K562 (cell line): ENCODE measurements around the gene OSBP2. TPM values are rescaled to one million over a fixed set of nuclear protein-coding genes. Genes with fewer than 3 reads are reported as not detected.

ENCODE experiments used
- ASH1L ChIP-seq: fragments of 450-650 bp; IDR thresholded peaks from 2 replicates; pipeline ENCODE4 v1.6.1; 2018; ENCODE audit warnings: borderline replicate concordance, mild to moderate bottlenecking, low read depth; ENCODE audit not compliant: partially characterized antibody
- ETV1 ChIP-seq: fragments of 450-650 bp; conservative IDR thresholded peaks from 2 replicates; pipeline ENCODE4 v1.6.1; 2016; ENCODE audit warnings: missing genetic modification characterization, control low read depth, low read depth, missing compliant biosample characterization
- JUN ChIP-seq, 2 experiments: sonication (generic) in 1 of 2; formaldehyde crosslinking in 1 of 2; IDR thresholded peaks; 2 replicates each; pipeline versions ENCODE4 v1.6.1 to v1.8.0; 2012 to 2022; ENCODE audit warnings: borderline replicate concordance in 2 of 2, mild to moderate bottlenecking in 2 of 2, improper control_type of control experiment in 1 of 2, low read depth in 1 of 2, low read length in 1 of 2, missing genetic modification reagents in 1 of 2
- KAT8 ChIP-seq: fragments of 450-650 bp; IDR thresholded peaks from 2 replicates; pipeline ENCODE4 v1.6.1; 2016; ENCODE audit warnings: low read depth, mild to moderate bottlenecking
- MCM7 ChIP-seq, 2 experiments: fragments of 450-650 bp; IDR thresholded peaks; 2 replicates each; pipeline ENCODE4 v1.6.1; 2016 to 2018
- MIER1 ChIP-seq: fragments of 450-650 bp; IDR thresholded peaks from 2 replicates; pipeline ENCODE4 v1.6.1; 2016; ENCODE audit warnings: antibody characterized with exemption, mild to moderate bottlenecking, low read depth
- MTA1 ChIP-seq: fragments of 450-650 bp; IDR thresholded peaks from 2 replicates; pipeline ENCODE4 v1.6.1; 2017; ENCODE audit warnings: borderline replicate concordance
- NELFE ChIP-seq: IDR thresholded peaks from 2 replicates; pipeline ENCODE4 v1.6.1; 2011; ENCODE audit warnings: mild to moderate bottlenecking; ENCODE audit not compliant: insufficient read depth, insufficient read length
- NFIX ChIP-seq: fragments of 250-450 bp; sonication (Bioruptor Pico); IDR thresholded peaks from 2 replicates; pipeline ENCODE4 v1.4.0; 2020; ENCODE audit warnings: low read depth, mild to moderate bottlenecking, moderate library complexity
- RBM14 ChIP-seq: fragments of 200-400 bp; formaldehyde crosslinking; IDR thresholded peaks from 2 replicates; pipeline ENCODE4 v1.6.1; 2018; ENCODE audit warnings: low read depth, mild to moderate bottlenecking, low read length, moderate library complexity, borderline replicate concordance; ENCODE audit not compliant: insufficient read depth
- TEAD2 ChIP-seq: fragments of 450-650 bp; IDR thresholded peaks from 2 replicates; pipeline ENCODE4 v1.6.1; 2016; ENCODE audit warnings: missing genetic modification characterization, control low read depth, missing compliant biosample characterization
- TGIF2 ChIP-seq: sonication (generic); formaldehyde crosslinking; IDR thresholded peaks from 2 replicates; pipeline ENCODE4 v1.8.1; 2022; ENCODE audit warnings: mild to moderate bottlenecking, missing genetic modification reagents, moderate library complexity
- TSC22D4 ChIP-seq: fragments of 450-650 bp; IDR thresholded peaks from 2 replicates; pipeline ENCODE4 v1.6.1; 2016; ENCODE audit warnings: missing genetic modification characterization, missing biosample characterization, control low read depth
- U2AF1 ChIP-seq: fragments of 200-400 bp; formaldehyde crosslinking; optimal IDR thresholded peaks from 2 replicates; pipeline ENCODE3; 2017; ENCODE audit warnings: mild to moderate bottlenecking, low read depth, low read length, moderate library complexity
- ZNF717 ChIP-seq: fragments of 250-450 bp; sonication (Bioruptor Pico); IDR thresholded peaks from 2 replicates; pipeline ENCODE4 v1.5.0; 2021
- polyA plus RNA-seq, 8 experiments: library from polyadenylated mRNA; depleted of rRNA in 4 of 8; stranded (reverse) in 5 of 8; unstranded in 3 of 8; fragments of >200 nt; fragmentation: Nextera tagmentation in 2 of 8; fragmentation: Illumina TruSeq in 1 of 8; extraction: Ambion mirVana in 2 of 8; extraction: Trizol in 1 of 8; gene quantifications; 2 replicates each; pipeline versions ENCODE4 v1.2.1 to v1.2.3, GENCODE V29; 2011 to 2014; ENCODE audit warnings: inconsistent platforms in 1 of 8, missing spikeins in 1 of 8
- total RNA-seq, 7 experiments: library from RNA; depleted of rRNA in 6 of 7; stranded (reverse); fragments of >200 nt in 6 of 7; fragmentation: Illumina TruSeq in 2 of 7; extraction: Trizol in 2 of 7; gene quantifications; 2 replicates each; pipeline versions ENCODE4 v1.2.1 to v1.2.3, GENCODE V29; 2011 to 2021; ENCODE audit warnings: low replicate concordance in 1 of 7
- TF ChIP-seq, protein P1 (sequence below), 3 experiments: IDR thresholded peaks in 2 of 3; conservative IDR thresholded peaks in 1 of 3; 2 replicates each; pipeline ENCODE4 v1.5.1; 2011 to 2012; ENCODE audit warnings: low read length in 3 of 3, mild to moderate bottlenecking in 3 of 3, control low read depth in 2 of 3, improper control_type of control experiment in 1 of 3, inconsistent platforms in 1 of 3, low read depth in 1 of 3, mixed read lengths in 1 of 3, moderate library complexity in 1 of 3; ENCODE audit not compliant: insufficient read depth in 2 of 3
- TF ChIP-seq, protein P2 (sequence below), 2 experiments: fragments of 450-650 bp in 1 of 2; sonication (generic) in 1 of 2; formaldehyde crosslinking in 1 of 2; IDR thresholded peaks in 1 of 2; conservative IDR thresholded peaks in 1 of 2; 2 replicates each; pipeline versions ENCODE4 v1.6.1 to v1.8.1; 2016 to 2023; ENCODE audit warnings: mild to moderate bottlenecking in 2 of 2, moderate library complexity in 2 of 2, inconsistent platforms in 1 of 2, missing genetic modification reagents in 1 of 2
- TF ChIP-seq, protein P3 (sequence below), 2 experiments: fragments of 450-650 bp; IDR thresholded peaks; 2 replicates each; pipeline ENCODE4 v1.6.1; 2018; ENCODE audit warnings: mild to moderate bottlenecking in 2 of 2, low read depth in 1 of 2; ENCODE audit not compliant: partially characterized antibody in 2 of 2
- TF ChIP-seq, protein P4 (sequence below): sonication (generic); formaldehyde crosslinking; IDR thresholded peaks from 2 replicates; pipeline ENCODE4 v1.9.0; 2022; ENCODE audit warnings: mild to moderate bottlenecking, missing genetic modification reagents

The OSBP2 gene
- total and polyA plus RNA-seq, 9 of the 15 experiments (the other 6 are each of a cell fraction or from before 2014, with no cell fraction given) = 0.52 to 29.5 (median 21.6) TPM

DNA sequence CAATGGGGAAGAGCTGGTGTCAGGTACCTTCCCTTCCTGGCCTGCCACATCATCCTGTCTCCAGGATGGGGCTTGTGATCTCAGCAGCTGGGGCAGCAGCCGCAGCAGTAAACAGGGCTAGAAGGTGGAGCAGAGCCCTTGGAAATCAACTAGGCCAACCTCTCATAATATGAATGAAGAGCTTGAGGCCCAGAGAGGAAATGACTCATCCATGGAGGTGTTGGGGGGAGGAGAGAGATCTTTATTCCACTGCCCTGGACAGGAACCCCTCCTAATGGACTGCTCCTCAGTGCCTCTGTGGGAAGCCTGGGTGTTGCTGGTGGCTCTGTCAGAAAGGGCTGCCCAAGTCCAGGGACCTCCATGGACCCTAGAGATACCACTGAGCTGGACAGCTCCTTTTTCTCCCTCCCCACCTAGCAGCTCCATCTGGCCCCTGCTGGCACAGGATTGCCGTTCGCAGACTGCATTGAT, 111.8 kb downstream of the OSBP2 start (continued):
- no peak for TF ChIP-seq ASH1L
- TF ChIP-seq TSC22D4 = no peak
- TF ChIP-seq MCM7 (IDR thresholded peaks at IDR 0.05) = no peak
- TF ChIP-seq ZNF717 (CRISPR knock-in tag) = no peak
- TF ChIP-seq, protein P1, sequence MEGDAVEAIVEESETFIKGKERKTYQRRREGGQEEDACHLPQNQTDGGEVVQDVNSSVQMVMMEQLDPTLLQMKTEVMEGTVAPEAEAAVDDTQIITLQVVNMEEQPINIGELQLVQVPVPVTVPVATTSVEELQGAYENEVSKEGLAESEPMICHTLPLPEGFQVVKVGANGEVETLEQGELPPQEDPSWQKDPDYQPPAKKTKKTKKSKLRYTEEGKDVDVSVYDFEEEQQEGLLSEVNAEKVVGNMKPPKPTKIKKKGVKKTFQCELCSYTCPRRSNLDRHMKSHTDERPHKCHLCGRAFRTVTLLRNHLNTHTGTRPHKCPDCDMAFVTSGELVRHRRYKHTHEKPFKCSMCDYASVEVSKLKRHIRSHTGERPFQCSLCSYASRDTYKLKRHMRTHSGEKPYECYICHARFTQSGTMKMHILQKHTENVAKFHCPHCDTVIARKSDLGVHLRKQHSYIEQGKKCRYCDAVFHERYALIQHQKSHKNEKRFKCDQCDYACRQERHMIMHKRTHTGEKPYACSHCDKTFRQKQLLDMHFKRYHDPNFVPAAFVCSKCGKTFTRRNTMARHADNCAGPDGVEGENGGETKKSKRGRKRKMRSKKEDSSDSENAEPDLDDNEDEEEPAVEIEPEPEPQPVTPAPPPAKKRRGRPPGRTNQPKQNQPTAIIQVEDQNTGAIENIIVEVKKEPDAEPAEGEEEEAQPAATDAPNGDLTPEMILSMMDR (IDR thresholded peaks at IDR 0.05 in 2 of 3, conservative IDR thresholded peaks at IDR 0.05 in 1 of 3; ENCODE audit: insufficient read depth in 2 of 3, low read depth in 1 of 3, low read length in 3 of 3) = no peak
- TF ChIP-seq TGIF2 (CRISPR knock-in tag) = no peak
- no peak for TF ChIP-seq TEAD2
- peak; percentile 80 for TF ChIP-seq MIER1
- TF ChIP-seq, protein P2, sequence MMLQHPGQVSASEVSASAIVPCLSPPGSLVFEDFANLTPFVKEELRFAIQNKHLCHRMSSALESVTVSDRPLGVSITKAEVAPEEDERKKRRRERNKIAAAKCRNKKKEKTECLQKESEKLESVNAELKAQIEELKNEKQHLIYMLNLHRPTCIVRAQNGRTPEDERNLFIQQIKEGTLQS (IDR thresholded peaks at IDR 0.05) = peak; percentile 74
- TF ChIP-seq, protein P2 (CRISPR knock-in tag; conservative IDR thresholded peaks at IDR 0.05) = no peak
- no peak for TF ChIP-seq U2AF1
- TF ChIP-seq, protein P3, sequence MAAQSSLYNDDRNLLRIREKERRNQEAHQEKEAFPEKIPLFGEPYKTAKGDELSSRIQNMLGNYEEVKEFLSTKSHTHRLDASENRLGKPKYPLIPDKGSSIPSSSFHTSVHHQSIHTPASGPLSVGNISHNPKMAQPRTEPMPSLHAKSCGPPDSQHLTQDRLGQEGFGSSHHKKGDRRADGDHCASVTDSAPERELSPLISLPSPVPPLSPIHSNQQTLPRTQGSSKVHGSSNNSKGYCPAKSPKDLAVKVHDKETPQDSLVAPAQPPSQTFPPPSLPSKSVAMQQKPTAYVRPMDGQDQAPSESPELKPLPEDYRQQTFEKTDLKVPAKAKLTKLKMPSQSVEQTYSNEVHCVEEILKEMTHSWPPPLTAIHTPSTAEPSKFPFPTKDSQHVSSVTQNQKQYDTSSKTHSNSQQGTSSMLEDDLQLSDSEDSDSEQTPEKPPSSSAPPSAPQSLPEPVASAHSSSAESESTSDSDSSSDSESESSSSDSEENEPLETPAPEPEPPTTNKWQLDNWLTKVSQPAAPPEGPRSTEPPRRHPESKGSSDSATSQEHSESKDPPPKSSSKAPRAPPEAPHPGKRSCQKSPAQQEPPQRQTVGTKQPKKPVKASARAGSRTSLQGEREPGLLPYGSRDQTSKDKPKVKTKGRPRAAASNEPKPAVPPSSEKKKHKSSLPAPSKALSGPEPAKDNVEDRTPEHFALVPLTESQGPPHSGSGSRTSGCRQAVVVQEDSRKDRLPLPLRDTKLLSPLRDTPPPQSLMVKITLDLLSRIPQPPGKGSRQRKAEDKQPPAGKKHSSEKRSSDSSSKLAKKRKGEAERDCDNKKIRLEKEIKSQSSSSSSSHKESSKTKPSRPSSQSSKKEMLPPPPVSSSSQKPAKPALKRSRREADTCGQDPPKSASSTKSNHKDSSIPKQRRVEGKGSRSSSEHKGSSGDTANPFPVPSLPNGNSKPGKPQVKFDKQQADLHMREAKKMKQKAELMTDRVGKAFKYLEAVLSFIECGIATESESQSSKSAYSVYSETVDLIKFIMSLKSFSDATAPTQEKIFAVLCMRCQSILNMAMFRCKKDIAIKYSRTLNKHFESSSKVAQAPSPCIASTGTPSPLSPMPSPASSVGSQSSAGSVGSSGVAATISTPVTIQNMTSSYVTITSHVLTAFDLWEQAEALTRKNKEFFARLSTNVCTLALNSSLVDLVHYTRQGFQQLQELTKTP (IDR thresholded peaks at IDR 0.05; ENCODE audit: low read depth in 1 of 2, partially characterized antibody in 2 of 2) = no peak
- no peak for TF ChIP-seq KAT8
- TF ChIP-seq JUN (IDR thresholded peaks at IDR 0.05; ENCODE audit: borderline replicate concordance, low read depth, low read length) = peak; percentile 28; the same call in 1 of the 2 replicates
- no peak for TF ChIP-seq JUN (CRISPR knock-in tag; IDR thresholded peaks at IDR 0.05; ENCODE audit: borderline replicate concordance)
- no peak for TF ChIP-seq MTA1
- no peak for TF ChIP-seq NFIX (CRISPR knock-in tag)
- 0 out of 2 replicates have a peak, but pooled peaks have one; percentile 26 for TF ChIP-seq ETV1 (tag)
- TF ChIP-seq, protein P4, sequence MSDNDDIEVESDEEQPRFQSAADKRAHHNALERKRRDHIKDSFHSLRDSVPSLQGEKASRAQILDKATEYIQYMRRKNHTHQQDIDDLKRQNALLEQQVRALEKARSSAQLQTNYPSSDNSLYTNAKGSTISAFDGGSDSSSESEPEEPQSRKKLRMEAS (CRISPR knock-in tag) = no peak
- no peak for TF ChIP-seq NELFE
- no peak for TF ChIP-seq RBM14
